Right lobe of liver (tissue), 4 donors: ENCODE data around the gene UBA6.

Experiments
- POLR2A ChIP-seq: fragments of 450-650 bp; IDR thresholded peaks from one replicate; pipeline ENCODE4 v1.6.1; 2017; ENCODE audit warnings: antibody characterized with exemption, mild to moderate bottlenecking
- TF ChIP-seq, protein P1 (sequence below), 4 donors: fragments of 200-600 bp in 3 of 4; fragments of 450-650 bp in 1 of 4; IDR thresholded peaks; one replicate each; pipeline versions ENCODE4 v1.5.1 to v1.8.0; 2016 to 2022; ENCODE audit warnings: antibody characterized with exemption in 4 of 4, mild to moderate bottlenecking in 2 of 4
- donor health status: DM: no; HTN: no; CAD: no.
- donor health status: DM: no; HTN: no; CAD: no.
- donor health status: DM: no; HTN: yes; CAD: no.

DNA sequence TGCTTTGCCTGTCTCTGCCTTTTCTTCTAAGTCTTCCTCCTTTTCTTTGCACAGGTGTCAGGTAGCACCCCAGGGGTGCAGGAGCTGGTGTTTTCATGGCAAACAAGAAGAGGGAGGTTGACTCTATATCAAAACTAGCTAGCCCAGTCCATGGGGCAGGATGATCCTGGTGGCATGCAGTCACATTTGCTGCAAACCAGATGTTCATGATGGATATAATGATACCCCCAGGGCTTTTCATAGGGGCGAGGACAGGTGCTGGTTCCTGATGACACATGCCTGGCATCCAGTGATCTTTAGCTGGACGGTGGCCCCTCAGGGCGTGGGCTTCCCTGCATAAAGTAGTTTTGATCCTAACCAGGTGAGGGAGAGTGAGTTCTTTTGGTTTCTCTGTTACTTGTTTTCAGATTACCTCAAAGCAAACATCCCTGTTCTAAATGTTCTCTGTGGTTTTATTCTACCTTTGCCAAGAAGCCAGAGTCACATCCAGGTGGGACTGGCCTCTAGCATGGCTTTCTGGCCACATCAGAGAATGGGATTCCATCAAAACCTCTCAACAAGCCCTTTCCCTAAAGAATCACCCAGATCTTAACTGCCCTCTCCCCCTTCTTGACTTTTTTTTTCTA lies 11.2 kb upstream of the UBA6 start:
- TF ChIP-seq, protein P1, sequence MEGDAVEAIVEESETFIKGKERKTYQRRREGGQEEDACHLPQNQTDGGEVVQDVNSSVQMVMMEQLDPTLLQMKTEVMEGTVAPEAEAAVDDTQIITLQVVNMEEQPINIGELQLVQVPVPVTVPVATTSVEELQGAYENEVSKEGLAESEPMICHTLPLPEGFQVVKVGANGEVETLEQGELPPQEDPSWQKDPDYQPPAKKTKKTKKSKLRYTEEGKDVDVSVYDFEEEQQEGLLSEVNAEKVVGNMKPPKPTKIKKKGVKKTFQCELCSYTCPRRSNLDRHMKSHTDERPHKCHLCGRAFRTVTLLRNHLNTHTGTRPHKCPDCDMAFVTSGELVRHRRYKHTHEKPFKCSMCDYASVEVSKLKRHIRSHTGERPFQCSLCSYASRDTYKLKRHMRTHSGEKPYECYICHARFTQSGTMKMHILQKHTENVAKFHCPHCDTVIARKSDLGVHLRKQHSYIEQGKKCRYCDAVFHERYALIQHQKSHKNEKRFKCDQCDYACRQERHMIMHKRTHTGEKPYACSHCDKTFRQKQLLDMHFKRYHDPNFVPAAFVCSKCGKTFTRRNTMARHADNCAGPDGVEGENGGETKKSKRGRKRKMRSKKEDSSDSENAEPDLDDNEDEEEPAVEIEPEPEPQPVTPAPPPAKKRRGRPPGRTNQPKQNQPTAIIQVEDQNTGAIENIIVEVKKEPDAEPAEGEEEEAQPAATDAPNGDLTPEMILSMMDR (IDR thresholded peaks at IDR 0.05), result no peak
- TF ChIP-seq POLR2A, result no peak
